Ishikawa (cell line): ENCODE results near the gene OPHN1.

ENCODE experiments used
- CEBPB ChIP-seq: IDR thresholded peaks from 2 replicates; pipeline ENCODE4 v1.6.1; 2012
- CREB1 ChIP-seq: IDR thresholded peaks from 2 replicates; pipeline ENCODE4 v1.6.1; 2012; ENCODE audit warnings: low read depth
- EGR1 ChIP-seq: IDR thresholded peaks from 2 replicates; pipeline ENCODE4 v1.6.1; 2012
- EP300 ChIP-seq: IDR thresholded peaks from 2 replicates; pipeline ENCODE4 v1.6.1; 2012; ENCODE audit warnings: borderline replicate concordance
- FOXM1 ChIP-seq: IDR thresholded peaks from 2 replicates; pipeline ENCODE4 v1.6.1; 2012; ENCODE audit warnings: low read depth, borderline replicate concordance
- MAX ChIP-seq: IDR thresholded peaks from 2 replicates; pipeline ENCODE4 v1.6.1; 2012
- NFIC ChIP-seq: IDR thresholded peaks from 2 replicates; pipeline ENCODE4 v1.6.1; 2012
- RAD21 ChIP-seq: IDR thresholded peaks from 2 replicates; pipeline ENCODE4 v1.6.1; 2012; ENCODE audit warnings: low read depth
- REST ChIP-seq: IDR thresholded peaks from 2 replicates; pipeline ENCODE4 v1.6.1; 2012; ENCODE audit warnings: low read depth, mild to moderate bottlenecking
- TAF1 ChIP-seq: IDR thresholded peaks from 2 replicates; pipeline ENCODE4 v1.6.1; 2012; ENCODE audit warnings: low read depth, mild to moderate bottlenecking
- TCF12 ChIP-seq: IDR thresholded peaks from 2 replicates; pipeline ENCODE4 v1.6.1; 2012; ENCODE audit warnings: low read depth
- TEAD4 ChIP-seq: IDR thresholded peaks from 2 replicates; pipeline ENCODE4 v1.6.1; 2012
- USF1 ChIP-seq: IDR thresholded peaks from 2 replicates; pipeline ENCODE4 v1.6.1; 2012
- YY1 ChIP-seq: IDR thresholded peaks from 2 replicates; pipeline ENCODE4 v1.6.1; 2012; ENCODE audit warnings: low read depth
- ZBTB7A ChIP-seq: IDR thresholded peaks from 2 replicates; pipeline ENCODE4 v1.6.1; 2012; ENCODE audit warnings: low read depth

The OPHN1 gene

GRCh38 chrX:68098431-68098830 is 334.9 kb downstream of the OPHN1 start:
- TF ChIP-seq CEBPB (no peak), MAX (no peak), USF1 (no peak), ZBTB7A (no peak), TCF12 (no peak), TAF1 (no peak)

- TF ChIP-seq REST: no peak
- no peak for TF ChIP-seq EP300
- TF ChIP-seq TAF1: no peak
- no peak for TF ChIP-seq YY1
- no peak for TF ChIP-seq CEBPB
These were observed 343.0 kb downstream of the OPHN1 start for GRCh38 chrX:68090266-68090665.

GRCh38 chrX:68087526-68087925 is 345.8 kb downstream of the OPHN1 start:
- TF ChIP-seq REST (no peak), NFIC (no peak)

- TF ChIP-seq REST (no peak), USF1 (no peak), CREB1 (no peak), TCF12 (no peak), ZBTB7A (no peak), CEBPB (no peak), RAD21 (no peak), FOXM1 (no peak), EP300 (no peak), EGR1 (no peak), TEAD4 (no peak), TAF1 (no peak), YY1 (no peak)
These were observed 346.6 kb downstream of the OPHN1 start for GRCh38 chrX:68086709-68087108.

- TF ChIP-seq ZBTB7A (no peak), EGR1 (no peak), TEAD4 (no peak), USF1 (no peak), CREB1 (no peak), REST (no peak)
These were observed 348.5 kb downstream of the OPHN1 start for GRCh38 chrX:68084765-68085164.
